Measurements from ENCODE around the gene EFNB3. TPM values are rescaled to one million over a fixed set of nuclear protein-coding genes. Genes with fewer than 3 reads are reported as not detected.

Gene EFNB3
- total and polyA plus RNA-seq, 2 of the 13 experiments (the other 11 are each of a cell fraction or from before 2014, with no cell fraction given): 0.07 to 0.25 TPM

DNA sequence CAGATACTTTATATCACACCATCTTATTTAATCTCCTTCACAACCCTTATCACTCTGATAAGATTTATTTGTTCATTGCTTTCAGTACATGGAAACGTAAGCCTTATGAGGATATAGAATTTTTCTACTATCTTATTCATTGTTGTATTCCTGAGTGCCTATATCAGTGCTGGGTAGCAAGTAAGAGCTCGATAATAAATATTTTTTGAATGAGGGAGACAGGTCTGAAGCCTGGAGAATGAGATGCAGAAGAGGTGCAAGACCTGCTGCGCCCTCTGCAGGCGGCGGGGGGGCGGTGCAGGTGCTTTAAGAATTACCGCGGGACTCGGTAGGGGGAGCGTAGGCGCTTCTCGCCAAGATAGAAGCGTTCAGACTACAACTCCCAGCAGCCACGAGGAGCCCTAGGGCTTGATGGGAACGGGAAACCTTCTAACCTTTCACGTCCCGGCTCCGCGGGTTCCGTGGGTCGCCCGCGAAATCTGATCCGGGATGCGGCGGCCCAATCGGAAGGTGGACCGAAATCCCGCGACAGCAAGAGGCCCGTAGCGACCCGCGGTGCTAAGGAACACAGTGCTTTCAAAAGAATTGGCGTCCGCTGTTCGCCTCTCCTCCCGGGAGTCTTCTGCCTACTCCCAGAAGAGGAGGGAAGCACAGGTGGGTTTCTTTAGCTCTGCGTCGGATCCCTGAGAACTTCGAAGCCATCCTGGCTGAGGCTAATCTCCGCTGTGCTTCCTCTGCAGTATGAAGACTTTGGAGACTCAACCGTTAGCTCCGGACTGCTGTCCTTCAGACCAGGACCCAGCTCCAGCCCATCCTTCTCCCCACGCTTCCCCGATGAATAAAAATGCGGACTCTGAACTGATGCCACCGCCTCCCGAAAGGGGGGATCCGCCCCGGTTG is 16.8 kb upstream of the EFNB3 start, which contains the start of gene WRAP53 (continued):
- TF ChIP-seq CCDC6 (CRISPR knock-in tag; IDR thresholded peaks at IDR 0.05) (0 out of 2 replicates have a peak, but pooled peaks have one; percentile 43), HNRNPLL (IDR thresholded peaks at IDR 0.05; ENCODE audit: low read depth, low read length, poor library complexity, severe bottlenecking) (peak; percentile 89), RXRA (CRISPR knock-in tag; IDR thresholded peaks at IDR 0.05) (peak; percentile 56; the same call in 1 of the 2 replicates), KAT7 (CRISPR knock-in tag; IDR thresholded peaks at IDR 0.05; ENCODE audit: borderline replicate concordance) (no peak), THAP11 (CRISPR knock-in tag; IDR thresholded peaks at IDR 0.05) (peak; percentile 99), MBNL3 (CRISPR knock-in tag; conservative IDR thresholded peaks at IDR 0.05) (0 out of 2 replicates have a peak, but pooled peaks have one; percentile 22), NFYC (CRISPR knock-in tag; IDR thresholded peaks at IDR 0.05) (peak; percentile 80), ZNF556 (CRISPR knock-in tag; IDR thresholded peaks at IDR 0.05; ENCODE audit: borderline replicate concordance) (no peak; the same call in 1 of the 2 replicates), STAG1 (CRISPR knock-in tag; IDR thresholded peaks at IDR 0.05) (peak; percentile 79), RFXANK (CRISPR knock-in tag; IDR thresholded peaks at IDR 0.05) (0 out of 2 replicates have a peak, but pooled peaks have one; percentile 24), HIVEP1 (CRISPR knock-in tag; IDR thresholded peaks at IDR 0.05) (no peak), ERF (CRISPR knock-in tag; IDR thresholded peaks at IDR 0.05) (peak; percentile 66), NR2F2 (IDR thresholded peaks at IDR 0.05; ENCODE audit: borderline replicate concordance, low read depth) (peak; percentile 72; the same call in 1 of the 2 replicates), MATR3 (CRISPR knock-in tag; IDR thresholded peaks at IDR 0.05) (no peak), ZNF644 (CRISPR knock-in tag; IDR thresholded peaks at IDR 0.05; ENCODE audit: low read depth) (no peak), ZSCAN31 (CRISPR knock-in tag; IDR thresholded peaks at IDR 0.05; ENCODE audit: low read depth) (0 out of 2 replicates have a peak, but pooled peaks have one; percentile 4), ARNT2 (CRISPR knock-in tag; IDR thresholded peaks at IDR 0.05; ENCODE audit: low read depth) (peak; percentile 74; the same call in 1 of the 2 replicates), PHF8 (CRISPR knock-in tag; IDR thresholded peaks at IDR 0.05) (peak; percentile 78), ETV5 (CRISPR knock-in tag; IDR thresholded peaks at IDR 0.05; ENCODE audit: borderline replicate concordance) (peak; percentile 18; the same call in 1 of the 2 replicates), TAF1 (CRISPR knock-in tag; IDR thresholded peaks at IDR 0.05) (peak; percentile 74), ZNF772 (CRISPR knock-in tag; IDR thresholded peaks at IDR 0.05) (peak; percentile 34; the same call in 1 of the 2 replicates), HOMEZ (CRISPR knock-in tag; IDR thresholded peaks at IDR 0.05; ENCODE audit: low read depth) (0 out of 2 replicates have a peak, but pooled peaks have one; percentile 31), SYNCRIP (IDR thresholded peaks at IDR 0.05; ENCODE audit: insufficient read depth, low read depth, low read length) (no peak), ZFP36L2 (CRISPR knock-in tag; IDR thresholded peaks at IDR 0.05) (no peak)
- TF ChIP-seq, protein P1, sequence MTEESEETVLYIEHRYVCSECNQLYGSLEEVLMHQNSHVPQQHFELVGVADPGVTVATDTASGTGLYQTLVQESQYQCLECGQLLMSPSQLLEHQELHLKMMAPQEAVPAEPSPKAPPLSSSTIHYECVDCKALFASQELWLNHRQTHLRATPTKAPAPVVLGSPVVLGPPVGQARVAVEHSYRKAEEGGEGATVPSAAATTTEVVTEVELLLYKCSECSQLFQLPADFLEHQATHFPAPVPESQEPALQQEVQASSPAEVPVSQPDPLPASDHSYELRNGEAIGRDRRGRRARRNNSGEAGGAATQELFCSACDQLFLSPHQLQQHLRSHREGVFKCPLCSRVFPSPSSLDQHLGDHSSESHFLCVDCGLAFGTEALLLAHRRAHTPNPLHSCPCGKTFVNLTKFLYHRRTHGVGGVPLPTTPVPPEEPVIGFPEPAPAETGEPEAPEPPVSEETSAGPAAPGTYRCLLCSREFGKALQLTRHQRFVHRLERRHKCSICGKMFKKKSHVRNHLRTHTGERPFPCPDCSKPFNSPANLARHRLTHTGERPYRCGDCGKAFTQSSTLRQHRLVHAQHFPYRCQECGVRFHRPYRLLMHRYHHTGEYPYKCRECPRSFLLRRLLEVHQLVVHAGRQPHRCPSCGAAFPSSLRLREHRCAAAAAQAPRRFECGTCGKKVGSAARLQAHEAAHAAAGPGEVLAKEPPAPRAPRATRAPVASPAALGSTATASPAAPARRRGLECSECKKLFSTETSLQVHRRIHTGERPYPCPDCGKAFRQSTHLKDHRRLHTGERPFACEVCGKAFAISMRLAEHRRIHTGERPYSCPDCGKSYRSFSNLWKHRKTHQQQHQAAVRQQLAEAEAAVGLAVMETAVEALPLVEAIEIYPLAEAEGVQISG (CRISPR knock-in tag; IDR thresholded peaks at IDR 0.05): peak; percentile 88
- TF ChIP-seq, protein P2, sequence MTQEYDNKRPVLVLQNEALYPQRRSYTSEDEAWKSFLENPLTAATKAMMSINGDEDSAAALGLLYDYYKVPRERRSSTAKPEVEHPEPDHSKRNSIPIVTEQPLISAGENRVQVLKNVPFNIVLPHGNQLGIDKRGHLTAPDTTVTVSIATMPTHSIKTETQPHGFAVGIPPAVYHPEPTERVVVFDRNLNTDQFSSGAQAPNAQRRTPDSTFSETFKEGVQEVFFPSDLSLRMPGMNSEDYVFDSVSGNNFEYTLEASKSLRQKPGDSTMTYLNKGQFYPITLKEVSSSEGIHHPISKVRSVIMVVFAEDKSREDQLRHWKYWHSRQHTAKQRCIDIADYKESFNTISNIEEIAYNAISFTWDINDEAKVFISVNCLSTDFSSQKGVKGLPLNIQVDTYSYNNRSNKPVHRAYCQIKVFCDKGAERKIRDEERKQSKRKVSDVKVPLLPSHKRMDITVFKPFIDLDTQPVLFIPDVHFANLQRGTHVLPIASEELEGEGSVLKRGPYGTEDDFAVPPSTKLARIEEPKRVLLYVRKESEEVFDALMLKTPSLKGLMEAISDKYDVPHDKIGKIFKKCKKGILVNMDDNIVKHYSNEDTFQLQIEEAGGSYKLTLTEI (CRISPR knock-in tag; conservative IDR thresholded peaks at IDR 0.05): no peak

Data from HepG2 (cell line).